A549 (cell line): ENCODE measurements around the gene BNC2.

ENCODE experiments used
- EP300 ChIP-seq, 2 experiments: fragments of >200 bp; sonication (Bioruptor Twin); formaldehyde crosslinking; IDR thresholded peaks; 2 replicates in 1 of 2; 3 replicates in 1 of 2; pipeline ENCODE4 v1.6.1; 2016 to 2017
- JUN ChIP-seq, 2 experiments: fragments of >200 bp; sonication (Bioruptor Twin); formaldehyde crosslinking; IDR thresholded peaks; 2 replicates in 1 of 2; 3 replicates in 1 of 2; pipeline ENCODE4 v1.6.1; 2016 to 2017
- NPAS2 ChIP-seq: fragments of 250-450 bp; sonication (Bioruptor Pico); IDR thresholded peaks from 2 replicates; pipeline ENCODE4 v1.8.0; 2022; ENCODE audit warnings: mild to moderate bottlenecking, moderate library complexity, borderline replicate concordance
- PBX3 ChIP-seq: IDR thresholded peaks from 2 replicates; pipeline ENCODE4 v1.6.1; 2012
- POLR2A ChIP-seq: IDR thresholded peaks from 2 replicates; pipeline ENCODE4 v1.6.1; 2012; ENCODE audit warnings: mild to moderate bottlenecking, low read length
- RAD21 ChIP-seq, 2 experiments: fragments of >200 bp in 1 of 2; sonication (Bioruptor Twin) in 1 of 2; formaldehyde crosslinking in 1 of 2; IDR thresholded peaks in 1 of 2; conservative IDR thresholded peaks in 1 of 2; 2 replicates in 1 of 2; 3 replicates in 1 of 2; pipeline ENCODE4 v1.6.1; 2012 to 2018; ENCODE audit warnings: inconsistent platforms in 1 of 2
- RFX5 ChIP-seq: fragments of 450-650 bp; IDR thresholded peaks from 2 replicates; pipeline ENCODE4 v1.7.1; 2014; ENCODE audit warnings: antibody characterized with exemption, mild to moderate bottlenecking, moderate library complexity
- TF ChIP-seq, protein P1 (sequence below): fragments of >200 bp; sonication (Bioruptor Twin); formaldehyde crosslinking; IDR thresholded peaks from 3 replicates; pipeline ENCODE4 v1.5.1; 2016

- TF ChIP-seq, protein P1, sequence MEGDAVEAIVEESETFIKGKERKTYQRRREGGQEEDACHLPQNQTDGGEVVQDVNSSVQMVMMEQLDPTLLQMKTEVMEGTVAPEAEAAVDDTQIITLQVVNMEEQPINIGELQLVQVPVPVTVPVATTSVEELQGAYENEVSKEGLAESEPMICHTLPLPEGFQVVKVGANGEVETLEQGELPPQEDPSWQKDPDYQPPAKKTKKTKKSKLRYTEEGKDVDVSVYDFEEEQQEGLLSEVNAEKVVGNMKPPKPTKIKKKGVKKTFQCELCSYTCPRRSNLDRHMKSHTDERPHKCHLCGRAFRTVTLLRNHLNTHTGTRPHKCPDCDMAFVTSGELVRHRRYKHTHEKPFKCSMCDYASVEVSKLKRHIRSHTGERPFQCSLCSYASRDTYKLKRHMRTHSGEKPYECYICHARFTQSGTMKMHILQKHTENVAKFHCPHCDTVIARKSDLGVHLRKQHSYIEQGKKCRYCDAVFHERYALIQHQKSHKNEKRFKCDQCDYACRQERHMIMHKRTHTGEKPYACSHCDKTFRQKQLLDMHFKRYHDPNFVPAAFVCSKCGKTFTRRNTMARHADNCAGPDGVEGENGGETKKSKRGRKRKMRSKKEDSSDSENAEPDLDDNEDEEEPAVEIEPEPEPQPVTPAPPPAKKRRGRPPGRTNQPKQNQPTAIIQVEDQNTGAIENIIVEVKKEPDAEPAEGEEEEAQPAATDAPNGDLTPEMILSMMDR = no peak
- TF ChIP-seq EP300 (IDR thresholded peaks at IDR 0.05) (no peak), JUN (IDR thresholded peaks at IDR 0.05) (no peak), RAD21 (conservative IDR thresholded peaks at IDR 0.05 in 1 of 2, IDR thresholded peaks at IDR 0.05 in 1 of 2) (no peak), RFX5 (no peak), NPAS2 (CRISPR knock-in tag) (no peak), PBX3 (no peak), POLR2A (no peak)
Measured at GRCh38 chr9:16652582-16652981, 217.9 kb downstream of the BNC2 start.
